B cell (primary cell): ENCODE results near the gene SPECC1. TPM values are rescaled to one million over a fixed set of nuclear protein-coding genes. Genes with fewer than 3 reads are reported as not detected.

Source experiments
- ATAC-seq: fragments of 200-7000 bp; cut with Tn5 transposase; one replicate; pipeline ENCODE4 v1.10.0; 2021; ENCODE audit warnings: low read depth, mild to moderate bottlenecking, moderate number of reproducible peaks, moderate library complexity
- CTCF ChIA-PET: fragments of 350-600 bp; sonication (Branson Sonifier 250); formaldehyde crosslinking; loops from one replicate; lab custom pipeline; 2021; ENCODE audit warnings: antibody characterized with exemption, inconsistent platforms; lab: Charles Lee
- POLR2A ChIA-PET: fragments of 350-600 bp; sonication (Branson Sonifier 250); formaldehyde crosslinking; loops from one replicate; lab custom pipeline; 2021; ENCODE audit warnings: antibody characterized with exemption; lab: Charles Lee
- DNase-seq: peaks from one replicate; pipeline ENCODE4 v3.0.0; 2013
- H2AFZ ChIP-seq: 2 replicates; pipeline ENCODE4 v1.6.1; 2012; ENCODE audit warnings: mild to moderate bottlenecking, low read depth, low read length; ENCODE audit not compliant: insufficient read depth, poor library complexity, severe bottlenecking
- H3K27ac ChIP-seq, 2 donors: 1 replicate in 1 of 2; 2 replicates in 1 of 2; pipeline ENCODE4 v1.5.1; 2012 to 2013; ENCODE audit warnings: low read length in 2 of 2, mild to moderate bottlenecking in 2 of 2, moderate library complexity in 1 of 2
- H3K27me3 ChIP-seq, 4 experiments: fragments of 200-600 bp in 1 of 4; sonication (generic) in 1 of 4; replicated peaks in 1 of 4; 1 replicate in 2 of 4; 2 replicates in 2 of 4; pipeline versions ENCODE4 v1.6.1 to v1.7.0; 2013 to 2016; ENCODE audit warnings: low read length in 3 of 4, mild to moderate bottlenecking in 2 of 4, mixed read lengths in 1 of 4, moderate library complexity in 1 of 4; ENCODE audit not compliant: insufficient read depth in 4 of 4, control insufficient read depth in 3 of 4; ENCODE audit errors: control extremely low read depth in 1 of 4
- H3K36me3 ChIP-seq, 2 experiments: replicated peaks in 1 of 2; 1 replicate in 1 of 2; 2 replicates in 1 of 2; pipeline versions ENCODE4 v1.6.1 to v1.7.1; 2013; ENCODE audit warnings: low read length in 1 of 2; ENCODE audit not compliant: insufficient read depth in 2 of 2, control insufficient read depth in 1 of 2; ENCODE audit errors: control extremely low read depth in 1 of 2, extremely low read depth in 1 of 2
- H3K4me1 ChIP-seq, 2 donors: fragments of 200-600 bp in 1 of 2; sonication (generic) in 1 of 2; 1 replicate in 1 of 2; 2 replicates in 1 of 2; pipeline versions ENCODE4 v1.5.1 to v1.6.1; 2013 to 2017; ENCODE audit warnings: low read length in 2 of 2; ENCODE audit not compliant: control insufficient read depth in 2 of 2, insufficient read depth in 2 of 2
- H3K4me2 ChIP-seq: replicated peaks from 2 replicates; pipeline ENCODE3; 2012; ENCODE audit warnings: mild to moderate bottlenecking, low read depth, low read length; ENCODE audit not compliant: poor library complexity, severe bottlenecking
- H3K4me3 ChIP-seq, 5 experiments: fragments of 200-600 bp in 1 of 5; sonication (generic) in 1 of 5; 1 replicate in 3 of 5; 2 replicates in 2 of 5; pipeline versions ENCODE4 v1.5.1 to v1.7.0; 2011 to 2016; ENCODE audit warnings: low read length in 4 of 5, mild to moderate bottlenecking in 4 of 5, low read depth in 2 of 5, control low read depth in 1 of 5, moderate library complexity in 1 of 5; ENCODE audit not compliant: insufficient read depth in 1 of 5; ENCODE audit errors: control extremely low read depth in 1 of 5, extremely low read depth in 1 of 5
- H3K79me2 ChIP-seq: fragments of 200-600 bp; sonication (generic); one replicate; pipeline ENCODE4 v1.6.0; 2016; ENCODE audit warnings: low read length; ENCODE audit not compliant: control insufficient read depth, insufficient read depth
- H3K9ac ChIP-seq: fragments of 200-600 bp; sonication (generic); 2 replicates; pipeline ENCODE4 v1.6.1; 2017; ENCODE audit warnings: mild to moderate bottlenecking, low read length, moderate library complexity
- H3K9me3 ChIP-seq, 3 donors: one replicate each; pipeline versions ENCODE4 v1.6.1 to v1.7.1; 2013; ENCODE audit warnings: low read length in 2 of 3; ENCODE audit not compliant: control insufficient read depth in 2 of 3, insufficient read depth in 1 of 3; ENCODE audit errors: control extremely low read depth in 1 of 3
- H4K20me1 ChIP-seq: 2 replicates; pipeline ENCODE4 v1.6.0; 2012; ENCODE audit warnings: mild to moderate bottlenecking, low read length; ENCODE audit not compliant: insufficient read depth, control insufficient read depth, poor library complexity, severe bottlenecking
- H3K27ac Mint-ChIP-seq: one replicate; pipeline ENCODE4 v1.8.0; 2021; ENCODE audit warnings: mixed read lengths
- H3K27me3 Mint-ChIP-seq: one replicate; pipeline ENCODE4 v1.8.0; 2021; ENCODE audit warnings: mixed read lengths
- H3K4me1 Mint-ChIP-seq: one replicate; pipeline ENCODE4 v1.8.0; 2021; ENCODE audit warnings: mixed read lengths
- H3K4me3 Mint-ChIP-seq: one replicate; pipeline ENCODE4 v1.8.0; 2021; ENCODE audit warnings: mixed read lengths
- H3K9me3 Mint-ChIP-seq: one replicate; pipeline ENCODE4 v1.8.0; 2022; ENCODE audit warnings: mixed read lengths; ENCODE audit not compliant: insufficient read depth
- EZH2 ChIP-seq: IDR thresholded peaks from 2 replicates; pipeline ENCODE4 v1.6.1; 2012; ENCODE audit warnings: borderline replicate concordance, low read depth, mild to moderate bottlenecking, moderate library complexity, low read length; ENCODE audit not compliant: insufficient read depth, poor library complexity, severe bottlenecking
- WGBS: methylation state at CpG from one replicate; pipeline ENCODE4 v1.1.5; 2013; ENCODE audit warnings: missing lambda C conversion rate; ENCODE audit not compliant: insufficient coverage; 5-methylcytosine and 5-hydroxymethylcytosine counted together
- intact Hi-C: fragments of 100-400 bp; cut with micrococcal nuclease; formaldehyde crosslinking; loops from one replicate; pipeline ENCODE4 v1.10.0; 2022
- polyA plus RNA-seq: library from polyadenylated mRNA; depleted of rRNA; stranded (reverse); fragments of >200 nt; gene quantifications from 2 replicates; pipeline ENCODE4 v1.2.3, GENCODE V29; 2012
- total RNA-seq, 2 donors: library from RNA; stranded (reverse); fragments of 120-200 nt in 1 of 2; gene quantifications; 1 replicate in 1 of 2; 2 replicates in 1 of 2; pipeline versions ENCODE4 v1.2.3 to v1.2.4, GENCODE V29; 2013 to 2022
- TF ChIP-seq, protein P1 (sequence below): fragments of 200-600 bp; IDR thresholded peaks from one replicate; pipeline ENCODE4 v1.8.0; 2022; ENCODE audit warnings: antibody characterized with exemption, mild to moderate bottlenecking

SPECC1 gene
- total and polyA plus RNA-seq, 2 donors (not counting 1 experiment from before 2014, with no cell fraction given): 4.6 to 7.4 TPM

- intact Hi-C loops: no loop called here
- 76% methylated on average over 6 of the region's 6 CpGs for WGBS
- Histone ChIP-seq H3K36me3 (no peaks in the 10 kb centered on the region), H4K20me1 (no peaks in the 10 kb centered on the region), H3K27ac (no peak overlapping the region), H3K9me3 (no peaks in the 10 kb centered on the region), H3K4me1 (no peaks in the 10 kb centered on the region), H3K79me2 (no peaks in the 10 kb centered on the region), H2AFZ (no peak overlapping the region), H3K27me3 (no peaks in the 10 kb centered on the region), H3K4me3 (no peak overlapping the region), H3K9ac (no peak overlapping the region), H3K4me2 (no peak overlapping the region)
- DNase-seq (no peak), ATAC-seq (no peak)
- Mint-ChIP-seq H3K27ac (no peak overlapping the region), H3K4me3 (no peak overlapping the region), H3K27me3 (no peaks in the 10 kb centered on the region), H3K9me3 (no peaks in the 10 kb centered on the region), H3K4me1 (no peaks in the 10 kb centered on the region)
- ChIA-PET CTCF (no interaction called here), POLR2A (no interaction called here)
- no peak for TF ChIP-seq EZH2
Observed at GRCh38 chr17:20291853-20292252, 282.7 kb downstream of the SPECC1 start.

GRCh38 chr17:20293501-20293900 lies 284.3 kb downstream of the SPECC1 start:
- H2AFZ ChIP-seq: no peak overlapping the region
- intact Hi-C loops: no loop called here
- no peaks in the 10 kb centered on the region for H3K36me3 ChIP-seq
- ATAC-seq (no peak), DNase-seq (no peak)
- WGBS: 92% methylated on average over 1 of the region's 2 CpGs
- Mint-ChIP-seq H3K9me3 (no peaks in the 10 kb centered on the region), H3K4me3 (no peak overlapping the region), H3K4me1 (no peaks in the 10 kb centered on the region), H3K27me3 (no peaks in the 10 kb centered on the region), H3K27ac (no peak overlapping the region)
- H3K9me3 ChIP-seq: no peaks in the 10 kb centered on the region
- no peaks in the 10 kb centered on the region for H4K20me1 ChIP-seq
- CTCF ChIA-PET: interaction anchor here (1.1 to 1.4 kb wide), 2 partner anchors 9 to 24 kb away, joined by 3 read pairs; no protein-coding TSS in a partner anchor
- no peak overlapping the region for H3K27ac ChIP-seq
- H3K27me3 ChIP-seq: no peaks in the 10 kb centered on the region
- H3K9ac ChIP-seq: no peak overlapping the region
- POLR2A ChIA-PET: no interaction called here
- TF ChIP-seq, protein P1, sequence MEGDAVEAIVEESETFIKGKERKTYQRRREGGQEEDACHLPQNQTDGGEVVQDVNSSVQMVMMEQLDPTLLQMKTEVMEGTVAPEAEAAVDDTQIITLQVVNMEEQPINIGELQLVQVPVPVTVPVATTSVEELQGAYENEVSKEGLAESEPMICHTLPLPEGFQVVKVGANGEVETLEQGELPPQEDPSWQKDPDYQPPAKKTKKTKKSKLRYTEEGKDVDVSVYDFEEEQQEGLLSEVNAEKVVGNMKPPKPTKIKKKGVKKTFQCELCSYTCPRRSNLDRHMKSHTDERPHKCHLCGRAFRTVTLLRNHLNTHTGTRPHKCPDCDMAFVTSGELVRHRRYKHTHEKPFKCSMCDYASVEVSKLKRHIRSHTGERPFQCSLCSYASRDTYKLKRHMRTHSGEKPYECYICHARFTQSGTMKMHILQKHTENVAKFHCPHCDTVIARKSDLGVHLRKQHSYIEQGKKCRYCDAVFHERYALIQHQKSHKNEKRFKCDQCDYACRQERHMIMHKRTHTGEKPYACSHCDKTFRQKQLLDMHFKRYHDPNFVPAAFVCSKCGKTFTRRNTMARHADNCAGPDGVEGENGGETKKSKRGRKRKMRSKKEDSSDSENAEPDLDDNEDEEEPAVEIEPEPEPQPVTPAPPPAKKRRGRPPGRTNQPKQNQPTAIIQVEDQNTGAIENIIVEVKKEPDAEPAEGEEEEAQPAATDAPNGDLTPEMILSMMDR: no peak
- TF ChIP-seq EZH2: no peak
- no peak overlapping the region for H3K4me2 ChIP-seq
- H3K4me3 ChIP-seq: no peak overlapping the region
- no peaks in the 10 kb centered on the region for H3K79me2 ChIP-seq
- no peaks in the 10 kb centered on the region for H3K4me1 ChIP-seq
